Activated effector memory CD4-positive, alpha-beta T cell treated with Interleukin-2 at 50 U/mL for 16 hours (primary cell): Measurements from ENCODE around the gene CCSER1.
"Not testable (repeated sequence)": the region's sequence is repeated elsewhere in the genome, so short reads cannot be mapped to it uniquely, and the experiment has no call there.

Source experiments
- DNase-seq: peaks from one replicate; pipeline ENCODE4 v3.0.0-alpha.2; 2020

Gene CCSER1

DNA sequence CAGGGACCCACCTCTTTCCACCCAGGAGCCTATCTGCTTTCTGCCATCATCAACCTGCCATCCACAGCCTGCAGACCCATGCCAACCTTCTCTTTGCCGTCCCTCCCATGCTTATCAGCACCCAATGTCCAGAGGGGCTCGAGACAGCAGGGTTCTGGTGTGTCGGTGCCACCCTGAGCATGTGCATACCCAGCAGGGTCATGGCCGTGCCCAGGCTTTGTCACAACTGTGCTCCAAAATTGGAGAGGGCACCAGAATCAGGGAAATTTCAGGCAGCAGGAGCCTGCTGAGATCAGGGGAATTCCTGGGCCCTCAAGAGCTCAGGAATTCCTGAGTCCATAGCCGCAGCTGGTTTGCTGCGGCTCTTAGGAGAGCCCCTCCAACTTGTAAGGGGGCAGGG is 330.6 kb downstream of the CCSER1 start:
- DNase-seq = no peak

DNA sequence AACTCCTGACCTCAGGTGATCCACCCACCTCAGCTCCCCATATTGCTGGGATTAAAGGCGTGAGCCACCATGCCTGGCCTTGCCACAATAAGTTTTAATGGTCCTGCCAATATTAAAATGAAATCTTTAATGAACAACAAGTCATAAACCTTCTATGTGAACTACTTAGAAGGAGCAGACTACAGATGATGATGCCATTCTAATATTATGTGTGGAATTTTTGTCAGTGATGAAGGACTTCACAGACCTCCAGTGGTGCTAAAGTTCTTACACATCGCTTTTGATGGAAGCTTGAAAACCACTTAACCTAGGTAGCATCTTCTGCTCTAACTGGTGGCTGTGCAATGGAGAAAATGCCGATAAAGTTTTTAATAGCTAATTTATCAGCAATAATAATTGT is 331.4 kb downstream of the CCSER1 start:
- no peak for DNase-seq

DNA sequence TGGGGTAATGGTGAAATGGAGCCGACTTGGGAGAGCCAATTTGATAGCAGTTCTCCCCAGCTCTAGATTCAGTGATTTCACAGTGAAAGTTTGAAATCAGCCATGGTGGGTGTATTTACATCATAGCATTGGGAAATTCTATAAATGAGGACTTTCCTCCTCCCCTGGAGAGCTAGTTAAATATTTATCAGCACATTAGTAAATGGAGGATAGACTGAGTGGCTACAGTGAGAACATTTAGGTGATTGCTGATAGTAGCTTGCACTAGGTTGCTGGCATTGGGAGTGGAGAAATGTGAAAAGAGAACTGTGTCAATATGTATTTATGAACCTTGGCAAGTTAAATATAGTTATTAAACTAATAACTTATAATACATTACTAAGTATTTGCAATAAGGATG is 347.3 kb downstream of the CCSER1 start:
- no peak for DNase-seq

DNA sequence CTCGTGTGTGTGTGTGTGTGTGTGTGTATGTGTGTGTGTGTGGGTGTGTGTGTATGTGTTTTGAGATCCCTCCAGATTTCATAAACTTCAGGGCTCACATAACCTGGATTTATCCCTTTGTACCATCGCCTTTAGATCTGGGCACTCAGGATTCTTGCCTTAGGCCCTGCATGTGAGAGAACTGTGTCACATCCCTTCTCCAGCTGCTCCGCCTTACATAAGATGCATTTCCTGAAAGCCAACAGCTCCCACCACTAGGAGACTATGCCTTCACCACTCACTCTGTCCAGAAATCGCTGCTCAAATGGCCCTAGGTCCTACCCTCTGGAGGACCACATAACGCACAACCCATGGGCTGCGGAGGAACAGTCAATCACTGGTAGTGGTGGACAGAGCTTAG is 348.8 kb downstream of the CCSER1 start:
- no peak for DNase-seq

DNA sequence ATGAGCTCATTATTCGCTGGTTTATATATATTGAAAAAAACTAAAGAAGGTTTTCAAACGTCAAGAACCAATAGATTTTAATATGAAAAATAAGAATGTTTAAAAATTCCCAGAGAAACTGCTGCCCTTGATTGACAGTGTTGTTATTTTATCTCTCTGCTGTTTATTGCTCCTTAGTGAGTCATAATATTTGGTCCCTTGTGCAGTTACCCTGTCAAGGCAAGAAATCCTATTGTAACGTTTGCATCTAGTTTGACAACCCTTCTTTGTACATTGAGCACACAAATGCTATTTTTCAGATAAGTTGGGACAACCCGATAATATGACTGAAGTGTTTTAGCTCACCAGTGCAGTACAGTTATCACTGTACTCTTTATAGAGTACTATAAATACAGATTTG is 349.4 kb downstream of the CCSER1 start:
- no peak for DNase-seq

DNA sequence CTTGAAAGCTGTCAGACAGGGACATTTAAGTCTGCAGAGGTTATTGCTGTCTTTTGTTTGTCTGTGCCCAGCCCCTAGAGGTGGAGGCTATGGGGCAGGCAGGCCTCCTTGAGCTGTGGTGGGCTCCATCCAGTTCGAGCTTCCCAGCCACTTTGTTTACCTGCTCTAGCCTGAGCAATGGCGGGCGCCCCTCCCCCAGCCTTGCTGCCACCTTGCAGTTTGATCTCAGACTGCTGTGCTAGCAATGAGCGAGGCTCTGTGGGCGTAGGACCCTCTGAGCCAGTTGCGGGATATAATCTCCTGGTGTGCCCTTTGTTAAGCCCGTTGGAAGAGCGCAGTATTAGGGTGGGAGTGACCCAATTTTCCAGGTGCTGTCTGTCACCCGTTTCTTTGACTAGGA is 357.7 kb downstream of the CCSER1 start:
- not testable (repeated sequence) for DNase-seq

DNA sequence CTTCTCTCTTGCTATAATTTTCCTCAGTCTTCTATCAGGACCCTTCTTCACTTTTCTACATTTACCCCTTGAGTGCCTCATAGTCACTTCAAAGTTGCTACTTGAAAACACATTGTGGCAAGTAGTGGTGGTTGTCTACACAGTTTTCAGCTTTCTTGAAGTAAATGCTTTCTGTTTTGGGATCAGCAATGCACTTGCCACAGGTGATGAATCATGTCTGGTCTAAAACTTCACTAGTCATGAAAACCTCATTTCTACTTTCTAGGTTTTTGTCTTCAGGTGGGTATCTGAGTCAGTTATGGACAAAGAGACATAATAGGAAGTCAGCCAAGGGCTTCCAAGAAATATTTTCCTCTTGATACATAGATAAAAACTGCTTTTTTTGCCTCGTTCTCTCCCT is 359.2 kb downstream of the CCSER1 start:
- no peak for DNase-seq

DNA sequence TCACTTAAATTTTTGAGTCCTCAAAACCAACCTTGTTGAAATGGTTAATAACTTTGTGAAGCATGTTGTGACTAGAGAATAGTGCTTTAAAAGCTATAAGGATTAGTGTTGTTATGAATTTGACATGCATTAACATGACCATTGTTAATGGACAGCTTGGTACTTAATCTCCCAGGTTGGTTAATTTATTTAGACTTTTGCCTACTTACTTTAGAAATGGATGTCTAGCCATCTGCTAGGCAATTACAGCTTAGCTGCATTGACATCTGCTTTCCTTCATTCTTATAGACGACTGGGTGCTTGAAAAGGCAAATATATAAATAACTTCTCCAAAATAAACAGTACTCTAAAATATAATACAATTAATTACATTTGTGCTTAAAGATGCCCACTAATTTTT is 368.0 kb downstream of the CCSER1 start:
- no peak for DNase-seq

DNA sequence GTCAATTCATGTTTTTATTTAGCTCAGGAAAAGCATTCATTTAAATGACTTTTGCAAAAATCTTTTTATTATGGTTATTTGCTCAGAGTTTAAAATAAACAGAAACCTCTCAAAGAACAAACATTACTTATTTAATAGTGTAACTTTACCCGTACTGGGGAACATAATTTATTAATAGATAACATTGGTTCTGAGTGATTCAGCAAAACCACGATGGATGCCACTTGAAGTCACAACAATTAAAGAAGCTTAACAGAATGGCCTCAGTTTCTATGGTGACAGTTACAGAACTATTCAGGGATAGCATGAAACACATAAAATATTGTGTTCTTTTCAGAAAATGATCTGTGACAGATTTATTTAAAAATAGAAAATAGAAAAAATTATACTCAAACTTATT is 368.7 kb downstream of the CCSER1 start:
- no peak for DNase-seq

DNA sequence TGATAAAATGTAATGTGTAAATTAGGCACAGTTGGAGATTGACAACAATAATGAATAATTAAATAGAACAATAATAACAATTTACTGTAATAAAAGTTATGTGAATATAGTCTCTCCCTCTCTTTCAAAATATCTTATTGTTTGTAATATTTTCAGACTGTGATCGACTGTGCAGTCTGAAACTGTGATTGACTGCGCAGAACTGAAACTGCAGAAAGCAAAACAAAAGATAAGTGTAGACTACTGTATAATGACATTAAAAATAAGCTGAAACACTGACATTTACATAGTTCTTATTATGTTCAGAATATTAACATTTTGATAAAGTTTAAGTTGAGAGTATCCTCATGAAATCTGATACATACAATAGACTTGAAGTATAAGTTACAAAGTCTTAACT is 371.0 kb downstream of the CCSER1 start:
- DNase-seq = no peak

DNA sequence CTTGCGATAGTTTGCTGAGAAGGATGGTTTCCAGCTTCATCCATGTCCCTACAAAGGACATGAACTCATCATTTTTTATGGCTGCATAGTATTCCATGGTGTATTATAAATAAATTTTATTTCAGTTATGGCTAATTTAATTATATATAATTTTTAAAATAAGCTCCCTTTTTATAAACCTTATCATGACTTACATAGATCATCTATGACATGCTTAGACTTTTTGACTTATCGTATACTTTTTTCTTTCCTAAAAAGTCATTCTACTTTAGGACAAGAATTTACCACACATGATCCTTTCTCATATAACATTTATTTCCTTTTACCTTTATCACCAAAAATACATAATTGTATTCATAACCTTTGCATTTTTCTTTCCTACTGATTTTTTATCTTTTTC is 376.5 kb downstream of the CCSER1 start:
- DNase-seq = no peak

DNA sequence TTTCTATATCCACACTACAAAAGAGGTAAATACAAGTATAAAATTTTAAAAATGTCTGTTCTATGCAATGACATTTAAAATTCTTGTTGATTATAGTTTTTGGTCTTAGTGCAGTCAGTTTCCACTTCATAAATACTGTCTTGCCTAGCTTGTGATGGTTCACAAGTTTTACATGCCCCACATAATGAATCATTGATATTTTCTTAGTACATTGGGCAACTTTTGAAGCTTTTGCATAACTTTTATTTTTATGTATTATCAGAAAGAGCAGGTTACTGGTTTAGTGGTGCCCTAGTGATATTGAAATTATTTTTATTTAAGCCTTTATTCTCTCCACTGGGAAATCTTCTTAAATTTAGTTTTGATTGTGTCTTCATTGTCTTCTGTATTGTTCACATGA is 388.0 kb downstream of the CCSER1 start:
- no peak for DNase-seq

DNA sequence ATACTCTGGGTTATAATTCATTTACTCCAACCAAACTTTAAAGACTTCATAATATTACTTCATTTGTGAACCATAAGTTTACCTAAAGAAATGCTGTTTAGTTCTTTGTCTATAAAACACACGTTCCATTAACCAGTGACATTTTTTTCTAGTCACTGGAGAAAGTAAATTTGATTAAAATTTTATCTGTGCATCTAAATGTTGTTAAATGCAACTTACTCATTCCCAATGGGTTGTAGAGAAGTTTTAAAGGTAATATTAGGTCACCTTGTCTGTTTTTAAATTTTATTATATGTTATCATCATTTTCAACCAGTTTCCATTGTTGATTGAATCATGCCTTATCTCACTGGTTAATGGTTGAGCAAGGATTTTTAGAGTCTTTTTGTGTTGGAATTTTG is 401.4 kb downstream of the CCSER1 start:
- no peak for DNase-seq

DNA sequence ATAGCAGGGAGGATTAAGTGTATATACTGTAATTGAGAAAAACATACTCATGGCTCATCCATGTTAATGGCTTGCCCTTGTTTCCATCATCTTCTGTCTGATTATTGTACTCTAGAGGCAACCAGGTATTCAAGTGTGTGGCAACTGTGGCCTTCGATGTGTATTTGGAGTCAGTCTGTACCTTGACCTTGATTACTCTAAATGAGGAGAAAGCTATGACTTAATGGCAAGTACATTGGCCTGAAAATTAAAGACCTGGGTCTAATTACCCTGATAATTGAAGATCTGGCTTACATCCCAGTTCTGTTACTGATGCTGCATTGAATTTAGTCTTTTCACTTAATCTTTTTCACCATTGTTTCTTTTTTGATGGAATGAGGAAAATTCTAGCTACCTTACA is 409.2 kb downstream of the CCSER1 start:
- no peak for DNase-seq

DNA sequence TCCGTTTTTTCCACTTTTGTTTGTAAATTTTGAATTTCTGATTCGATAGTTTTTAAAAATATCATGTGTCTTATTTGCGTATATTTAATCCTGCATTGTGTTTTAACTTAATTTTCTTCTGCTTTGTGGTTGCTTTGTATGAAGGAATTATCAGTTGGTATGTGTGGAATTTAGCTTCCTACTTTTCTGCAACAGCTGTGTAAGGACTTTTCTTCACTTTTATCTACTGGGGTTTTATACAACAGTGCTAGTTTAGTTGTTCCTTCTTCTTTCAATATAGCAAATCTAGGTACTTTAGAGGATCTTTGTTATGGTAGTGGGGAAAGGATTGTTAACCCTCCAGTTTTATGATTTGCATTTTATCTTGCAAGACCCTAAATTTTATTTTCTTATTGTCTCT is 410.3 kb downstream of the CCSER1 start:
- DNase-seq = no peak

DNA sequence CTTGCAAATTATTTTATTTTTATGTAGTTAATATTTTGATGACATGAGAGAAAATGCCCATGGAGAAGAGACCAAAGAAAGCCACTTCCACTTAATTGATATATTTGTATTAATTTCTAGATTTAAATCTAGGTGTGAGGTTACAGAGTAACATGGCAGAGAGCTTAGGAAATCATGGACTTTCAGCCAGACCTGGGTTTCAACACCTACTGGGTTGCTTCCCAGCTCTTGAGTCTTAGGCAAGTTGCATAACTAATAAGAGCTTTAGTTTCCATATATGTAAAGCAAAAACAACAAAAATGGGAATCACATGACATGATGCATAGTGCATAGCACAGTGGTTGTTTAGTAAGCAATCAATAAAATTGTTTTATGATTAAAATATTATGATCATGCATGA is 413.3 kb downstream of the CCSER1 start:
- DNase-seq = no peak

DNA sequence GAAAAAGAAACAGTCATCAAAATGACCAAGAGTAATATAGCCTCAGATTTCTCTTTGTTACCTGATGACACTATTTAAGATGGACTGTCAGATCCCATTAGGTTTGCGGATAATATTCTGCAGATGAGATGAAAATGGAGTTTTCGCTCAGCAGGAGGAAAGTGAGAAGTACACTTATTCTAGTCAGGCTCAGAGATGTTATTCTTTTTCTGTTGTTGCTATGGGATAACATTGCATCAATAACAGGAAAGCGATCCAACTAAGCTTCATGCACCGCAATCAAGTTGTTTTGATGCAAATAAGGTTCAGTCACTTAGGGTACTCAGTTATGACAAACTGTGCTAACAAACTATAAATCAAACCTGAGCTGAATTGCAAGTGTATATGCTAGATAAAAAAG is 415.0 kb downstream of the CCSER1 start:
- DNase-seq = no peak

DNA sequence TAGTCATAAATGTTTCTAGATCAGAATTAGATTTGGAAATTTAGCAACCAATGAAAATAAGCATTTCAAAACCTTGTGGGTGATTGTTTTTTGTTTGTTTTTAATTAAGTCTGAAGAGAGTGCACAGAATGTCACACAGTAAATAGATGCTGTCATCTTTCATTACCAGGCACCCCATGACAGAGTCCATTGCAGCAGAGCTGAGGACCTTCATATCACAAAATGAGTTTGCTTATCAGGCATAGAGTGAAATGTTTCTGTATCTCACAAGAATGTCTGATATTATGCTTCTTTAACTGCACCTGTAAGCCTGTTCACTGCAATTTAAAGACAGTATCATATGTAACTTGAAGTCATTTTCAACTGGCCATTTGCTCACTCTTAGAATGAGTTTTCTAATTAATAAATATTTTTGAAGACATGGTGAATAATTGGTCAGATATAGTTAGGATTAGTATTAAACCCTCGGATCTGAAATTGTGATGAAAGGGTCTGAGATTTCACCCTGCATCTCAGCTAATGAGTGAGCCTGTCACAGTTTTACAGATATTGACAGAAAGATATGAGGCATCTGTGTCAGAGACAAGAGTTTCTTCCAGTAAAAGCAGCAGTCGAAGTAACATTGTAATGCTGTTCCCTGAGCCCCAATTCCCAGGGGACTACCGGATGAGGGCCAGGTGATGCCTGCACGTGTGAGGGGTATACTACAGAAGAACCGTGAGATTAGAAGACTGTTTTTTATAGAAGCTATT is 416.4 kb downstream of the CCSER1 start:
- DNase-seq = no peak

DNA sequence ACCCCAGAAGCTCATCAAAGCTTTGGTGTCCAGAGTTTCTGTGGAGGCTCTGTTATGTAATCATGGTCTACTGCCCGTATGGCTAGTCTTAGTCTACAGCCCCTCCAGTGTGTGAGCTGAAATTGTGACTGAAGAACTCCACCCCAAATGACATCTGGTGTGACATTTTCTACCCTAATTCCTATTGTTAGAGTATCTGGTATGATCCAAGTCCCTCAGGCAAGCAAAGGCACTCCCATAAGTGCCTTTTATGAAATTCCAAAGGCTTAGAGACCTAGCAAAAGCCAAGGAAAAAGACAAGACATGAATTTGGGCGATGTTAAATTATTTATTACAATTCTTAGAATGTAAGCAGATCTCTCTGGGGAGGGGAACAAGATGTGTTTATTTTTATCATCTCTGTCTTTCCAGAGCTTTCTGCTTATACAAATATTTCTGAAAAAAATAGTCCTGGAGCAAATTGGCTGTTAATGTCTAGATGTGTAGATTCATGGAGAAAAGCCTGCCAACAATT is 417.4 kb downstream of the CCSER1 start:
- DNase-seq = no peak

DNA sequence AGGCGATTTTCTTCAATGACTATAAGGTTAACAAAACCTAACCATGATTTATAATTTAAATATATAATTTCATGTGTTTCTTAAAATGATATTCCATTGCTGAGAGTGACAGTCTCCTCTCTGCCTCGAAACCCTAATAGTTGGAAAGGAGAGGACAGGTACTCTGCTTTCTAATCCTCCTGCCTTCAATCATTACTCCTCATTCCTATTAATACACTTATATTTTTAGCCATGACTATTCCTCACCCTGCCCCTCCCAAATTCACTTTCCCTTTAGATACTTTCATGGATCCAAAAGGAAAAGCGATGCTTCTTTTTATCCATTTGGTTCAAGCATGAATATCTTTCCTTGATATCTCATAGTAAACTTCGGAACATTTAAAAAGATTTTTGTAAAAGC is 418.2 kb downstream of the CCSER1 start:
- no peak for DNase-seq

DNA sequence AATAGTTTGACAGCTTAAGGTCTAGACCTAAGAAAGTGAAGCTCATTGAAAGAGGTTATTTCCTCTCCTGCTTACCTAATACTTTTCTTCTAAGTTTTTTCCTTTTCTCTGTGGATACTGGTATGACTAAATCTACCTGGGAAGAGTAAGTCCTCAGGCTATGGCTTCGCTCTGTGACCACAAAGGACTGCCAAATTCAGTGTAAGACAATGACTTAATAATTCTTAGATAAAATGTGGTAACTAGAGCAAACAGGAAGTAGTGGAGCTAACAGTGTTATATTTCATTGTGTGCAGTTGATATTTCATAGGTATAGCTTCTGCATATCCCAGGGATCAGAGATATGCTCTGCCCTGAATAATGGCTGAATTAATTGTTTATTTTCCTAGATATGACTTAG is 418.9 kb downstream of the CCSER1 start:
- no peak for DNase-seq

DNA sequence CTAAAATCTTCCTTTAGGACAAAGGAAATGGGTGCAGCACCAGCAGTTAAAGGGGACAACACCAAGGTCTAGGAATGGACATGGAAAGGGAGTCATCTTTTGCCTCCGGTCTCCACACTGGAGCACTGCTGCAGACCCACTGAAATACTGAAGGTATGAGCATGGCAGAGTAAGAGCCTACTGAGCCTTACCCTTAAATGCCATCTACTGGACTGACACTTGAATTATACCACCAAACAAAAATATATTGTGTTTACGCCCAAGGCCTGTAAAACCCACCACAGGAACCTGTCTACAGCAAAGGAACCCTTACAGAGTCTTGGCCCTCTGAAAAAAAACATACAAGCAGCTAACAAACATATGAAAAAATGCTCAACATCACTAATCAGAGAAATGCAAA is 443.4 kb downstream of the CCSER1 start:
- DNase-seq = no peak

DNA sequence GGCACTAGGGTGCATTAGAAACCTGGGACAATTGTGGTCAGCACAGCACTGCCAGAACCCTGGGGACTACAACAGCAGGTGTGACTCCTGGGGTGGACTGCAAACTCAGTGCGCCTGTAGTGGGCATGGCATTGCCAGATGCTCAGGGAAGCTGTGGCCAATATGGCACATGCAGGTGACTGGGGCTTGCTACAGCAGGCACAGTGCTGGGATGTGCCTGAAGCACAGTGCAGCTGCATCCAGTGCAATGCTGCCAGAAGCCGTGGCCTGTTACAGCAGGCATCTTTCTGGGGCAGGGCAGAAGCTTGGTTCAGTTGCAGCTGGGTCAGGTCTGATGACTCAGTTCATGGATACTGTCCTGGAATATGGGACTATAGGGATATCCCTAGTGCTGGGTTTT is 445.8 kb downstream of the CCSER1 start:
- no peak for DNase-seq

DNA sequence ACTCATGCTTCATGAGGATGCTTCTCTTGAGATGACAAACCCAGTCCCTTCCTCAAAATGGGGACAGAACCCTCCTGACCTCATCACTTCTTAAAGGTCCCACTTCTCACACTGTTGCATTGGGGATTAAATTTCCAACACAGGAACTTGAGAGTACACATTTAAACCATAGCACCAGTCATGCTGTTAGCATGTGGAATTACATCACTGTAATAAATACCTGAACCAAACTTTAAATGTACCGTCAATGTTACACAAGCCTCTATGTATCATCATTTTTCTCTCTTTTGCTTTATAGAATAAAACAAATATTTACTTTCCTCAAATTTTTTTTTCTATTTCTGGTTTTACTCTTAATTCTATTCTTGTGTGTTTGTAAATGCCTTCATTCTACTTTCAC is 448.2 kb downstream of the CCSER1 start:
- DNase-seq = no peak

DNA sequence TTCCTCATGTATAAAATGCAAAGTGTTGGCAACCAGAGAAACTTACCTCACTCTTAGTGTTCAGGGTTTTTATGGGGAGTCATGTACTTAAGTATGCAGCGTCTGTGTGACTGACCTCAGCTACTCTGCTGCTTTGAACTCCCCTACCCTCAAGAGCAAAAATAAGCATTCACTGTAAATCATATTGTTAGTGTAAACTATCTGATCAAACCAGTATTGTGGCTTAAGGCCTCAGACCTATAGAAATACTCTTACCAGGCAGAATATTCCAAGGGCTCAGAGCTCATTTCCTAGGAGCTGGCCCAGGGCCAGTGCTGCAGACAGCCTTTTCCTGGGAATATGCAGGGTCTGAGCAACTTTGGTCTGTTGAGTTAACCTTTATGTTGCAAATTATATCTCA is 453.1 kb downstream of the CCSER1 start:
- DNase-seq = no peak
